Stimulated activated CD8-positive, alpha-beta memory T cell treated with anti-CD3 and anti-CD28 coated beads, Interleukin-12 subunit alpha, Interleukin-12 subunit beta, amount 100 ng/mL, for 4 hours (primary cell): ENCODE measurements around the gene METTL22.

Experiments
- DNase-seq: peaks from one replicate; pipeline ENCODE4 v3.0.0-alpha.2; 2020; ENCODE audit warnings: low read depth

The METTL22 gene

GRCh38 chr16:8621572-8622314 lies at the start of gene METTL22:
TSS of gene METTL22 (plus strand) at chr16:8621698. CDS start at chr16:8625666, 3,968 bp downstream.
- DNase-seq, result peak; percentile 86

DNA sequence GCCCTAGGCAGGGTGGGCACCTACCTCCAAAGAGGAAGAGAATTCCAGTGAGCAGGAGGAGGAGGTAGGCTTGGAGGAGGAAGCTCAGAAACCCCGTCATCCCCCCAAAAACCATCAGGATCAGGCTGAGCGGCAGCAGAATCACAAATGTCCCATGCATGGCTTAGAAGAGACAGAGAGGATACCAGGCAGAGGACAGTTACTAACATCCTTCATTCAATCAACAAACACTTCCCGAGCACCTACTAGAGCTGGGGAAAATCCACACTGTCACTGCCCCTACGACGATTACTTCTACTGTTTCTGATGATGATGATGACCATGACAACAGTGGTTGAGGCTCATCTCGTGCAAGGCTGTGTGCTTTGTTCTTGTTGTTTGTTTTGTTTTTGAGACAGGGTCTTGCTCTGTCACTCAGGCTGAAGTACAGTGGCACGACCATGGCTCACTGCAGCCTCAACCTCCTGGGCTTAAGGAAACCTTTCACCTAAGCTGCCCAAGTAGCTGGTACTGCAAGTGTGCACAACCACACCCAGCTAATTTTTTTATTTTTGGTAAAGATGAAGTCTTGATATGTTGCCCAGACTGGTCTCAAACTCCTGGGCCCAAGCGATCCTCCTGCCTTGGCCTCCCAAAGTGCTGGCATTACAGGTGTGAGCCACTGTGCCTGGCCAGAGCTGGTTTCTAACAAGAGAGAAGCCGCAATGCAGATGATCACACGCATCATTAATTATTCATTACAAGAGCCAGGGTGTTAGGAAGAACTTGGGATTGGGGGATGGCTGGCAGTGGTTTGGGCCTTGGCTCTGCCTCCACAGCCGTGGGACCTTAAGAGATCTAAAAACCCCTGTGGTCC lies 49.2 kb upstream of the METTL22 start:
- DNase-seq, result no peak

GRCh38 chr16:8572919-8573724 lies 48.4 kb upstream of the METTL22 start:
- no peak for DNase-seq

- no peak for DNase-seq
These were observed 46.1 kb upstream of the METTL22 start for GRCh38 chr16:8575399-8575798.

GRCh38 chr16:8576141-8577004 lies 45.1 kb upstream of the METTL22 start:
- no peak for DNase-seq

GRCh38 chr16:8577678-8578304 lies 43.7 kb upstream of the METTL22 start:
- DNase-seq, result no peak

DNA sequence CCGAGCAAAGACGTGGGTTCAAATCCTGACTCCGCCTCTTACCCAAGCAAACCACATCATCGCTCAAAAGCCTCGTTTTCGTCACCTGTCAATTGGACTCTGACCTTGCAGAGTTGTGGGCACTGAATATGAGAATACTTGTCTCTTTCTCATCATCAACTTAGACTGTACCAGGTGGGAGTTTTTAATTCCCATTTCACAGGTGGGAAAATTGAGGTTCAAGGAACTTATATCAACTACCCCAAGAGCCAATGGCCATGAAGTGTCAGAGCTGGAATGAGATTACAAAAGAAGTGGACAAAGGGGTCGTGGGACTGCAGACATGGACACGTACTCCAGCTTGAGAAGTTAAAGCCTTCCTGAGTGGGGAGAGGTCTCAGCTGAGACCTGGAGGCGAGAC lies 41.9 kb upstream of the METTL22 start:
- no peak for DNase-seq

GRCh38 chr16:8581831-8582580 lies 39.5 kb upstream of the METTL22 start:
- DNase-seq, result no peak

DNA sequence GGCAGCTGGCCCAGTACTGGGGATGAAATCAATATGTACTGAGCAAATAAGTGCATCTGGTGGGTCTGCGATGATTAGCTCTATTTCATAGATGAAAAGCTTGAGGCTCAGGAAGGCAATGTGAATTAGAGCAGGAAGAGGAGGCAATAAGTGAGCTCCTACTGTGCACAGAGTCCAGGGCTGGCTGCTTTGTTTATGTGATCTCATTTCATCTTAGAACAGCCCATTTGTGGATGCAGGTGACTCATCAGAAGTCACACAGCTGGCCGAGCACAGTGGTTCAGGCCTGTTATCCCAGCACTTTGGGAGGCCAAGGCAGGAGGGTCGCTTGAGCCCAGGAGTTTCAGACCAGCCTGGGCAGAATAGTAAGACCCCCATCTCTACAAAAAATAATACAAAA lies 38.3 kb upstream of the METTL22 start:
- DNase-seq, result no peak

DNA sequence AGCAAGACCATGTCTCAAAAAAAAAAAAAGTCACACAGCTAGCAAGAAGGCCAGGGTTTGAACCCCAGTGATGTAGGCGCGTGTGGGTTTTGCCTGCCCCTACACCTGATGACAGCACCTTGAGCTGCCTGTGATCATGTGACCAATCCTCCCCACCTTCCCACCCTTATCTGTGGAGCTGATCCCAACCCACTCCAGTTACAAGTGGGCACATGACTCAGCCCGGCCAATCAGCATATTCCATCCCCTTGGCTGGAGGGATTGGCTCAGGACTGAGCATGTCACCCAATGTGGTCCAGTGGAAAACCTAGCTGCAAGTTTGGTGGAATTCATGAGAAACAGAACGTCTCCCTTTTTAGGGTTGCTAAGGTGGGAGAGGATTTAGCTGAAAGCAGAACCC lies 37.8 kb upstream of the METTL22 start:
- DNase-seq, result no peak

GRCh38 chr16:8585041-8585440 lies 36.5 kb upstream of the METTL22 start:
- no peak for DNase-seq

- DNase-seq, result no peak
These were observed 35.6 kb upstream of the METTL22 start for GRCh38 chr16:8585857-8586256.

DNA sequence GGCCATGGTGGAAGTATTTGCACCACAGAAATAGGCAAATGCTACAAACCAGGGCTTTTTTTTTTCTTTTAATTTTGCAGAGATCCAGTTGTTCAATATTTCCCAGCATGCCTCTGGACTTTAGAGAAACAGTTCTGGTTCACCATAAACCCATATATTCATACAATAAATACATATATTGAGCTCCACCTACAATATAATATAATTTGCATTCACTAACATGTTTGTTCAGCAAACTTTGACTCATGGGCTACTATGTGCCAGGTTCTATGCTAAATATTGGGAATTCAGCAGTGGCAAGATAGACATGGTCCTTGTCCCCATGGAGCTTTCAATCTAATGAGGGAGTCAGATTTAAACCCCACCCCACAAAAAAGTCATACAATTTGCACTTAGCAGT lies 34.4 kb upstream of the METTL22 start:
- DNase-seq, result no peak

GRCh38 chr16:8588682-8589056 lies 32.8 kb upstream of the METTL22 start:
- DNase-seq, result no peak

DNA sequence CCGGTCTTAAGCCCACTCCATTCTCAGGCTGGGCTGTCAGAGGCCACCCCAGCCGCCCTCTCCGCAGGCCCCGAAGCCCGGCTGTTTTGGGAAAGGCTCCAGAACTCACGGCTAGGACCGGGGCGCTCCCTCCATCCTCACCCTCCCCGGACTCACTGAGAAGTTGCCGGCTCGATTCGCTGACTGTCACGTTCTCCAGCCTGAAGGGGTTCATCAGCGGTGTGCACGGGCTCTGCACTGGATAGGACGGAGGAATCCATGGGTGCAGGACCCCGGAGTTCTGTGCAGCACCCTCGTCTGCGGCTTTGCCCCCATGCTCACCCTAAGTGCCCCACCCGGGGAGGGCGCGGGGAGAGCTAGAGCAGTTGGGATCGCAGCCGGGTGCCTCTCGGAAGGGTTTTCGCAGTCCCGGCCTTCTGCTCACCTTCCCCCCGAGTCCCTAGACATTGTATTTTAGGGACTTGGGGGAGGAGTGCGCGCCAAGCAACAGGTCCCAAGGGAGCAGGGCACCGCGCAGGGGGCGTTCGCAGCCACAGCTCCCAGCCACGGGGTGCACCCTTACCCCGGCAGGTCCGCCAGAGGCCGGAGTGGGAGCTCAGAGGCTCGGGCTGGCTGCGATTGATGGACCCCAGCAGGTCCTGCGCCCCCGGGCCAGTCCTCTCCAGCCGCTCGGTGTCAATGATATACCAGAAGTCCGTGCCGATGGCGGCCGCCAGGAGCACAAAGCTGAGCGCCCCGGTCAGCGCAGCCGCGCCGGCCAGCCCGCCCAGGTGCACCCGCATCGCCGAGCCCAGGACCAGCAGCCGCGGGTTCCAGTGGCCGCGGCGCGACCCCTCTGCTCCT lies 32.2 kb upstream of the METTL22 start:
- DNase-seq, result no peak

GRCh38 chr16:8589900-8590688 lies 31.4 kb upstream of the METTL22 start, which contains the start of gene TMEM114:
TSS of gene TMEM114 (minus strand) at chr16:8590511. CDS start at chr16:8589838, 673 bp downstream.
- DNase-seq, result no peak

- DNase-seq, result no peak
These were observed 30.7 kb upstream of the METTL22 start for GRCh38 chr16:8590811-8591210.

DNA sequence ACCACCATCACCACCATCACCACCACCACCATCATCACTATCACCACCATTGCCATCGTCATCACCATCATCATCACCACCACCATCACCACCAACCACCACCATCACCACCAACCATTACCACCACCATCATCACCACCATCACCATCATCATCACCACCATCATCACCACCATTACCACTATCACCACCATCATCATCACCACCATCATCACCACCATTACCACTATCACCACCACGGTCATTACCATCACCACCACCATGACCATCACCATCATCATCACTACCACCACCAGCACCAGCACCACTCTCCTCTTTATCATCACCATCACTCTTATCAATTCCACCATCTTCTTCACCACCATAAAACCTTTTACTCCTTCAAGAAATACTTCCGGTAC lies 30.0 kb upstream of the METTL22 start:
- DNase-seq, result no peak
